ENCODE results near the gene AGR2. TPM values are rescaled to one million over a fixed set of nuclear protein-coding genes. Genes with fewer than 3 reads are reported as not detected.

The AGR2 gene
- total RNA-seq, 2 experiments from 2014 or later = not detected

GRCh38 chr7:16810573-16810972, 5.8 kb upstream of the AGR2 start:
- CTCF ChIA-PET = no interaction called here
- H3K27ac Mint-ChIP-seq = no peak overlapping the region
- no peak for DNase-seq
- H3K36me3 Mint-ChIP-seq = no peaks in the 10 kb centered on the region
- H3K9me3 Mint-ChIP-seq = no peaks in the 10 kb centered on the region
- no peaks in the 10 kb centered on the region for H3K4me1 Mint-ChIP-seq (ENCODE audit: low read depth)
- peaks cover 5% of the 10 kb centered on the region for H3K27me3 Mint-ChIP-seq
- POLR2A ChIA-PET = no interaction called here
- H3K4me3 Mint-ChIP-seq = no peak overlapping the region
- intact Hi-C loops (cut with micrococcal nuclease) = no loop called here

GRCh38 chr7:16810112-16810511, 5.3 kb upstream of the AGR2 start:
- intact Hi-C loops (cut with micrococcal nuclease) = no loop called here
- Mint-ChIP-seq H3K9me3 (no peaks in the 10 kb centered on the region), H3K27ac (no peak overlapping the region), H3K4me3 (no peak overlapping the region), H3K27me3 (peaks cover 5% of the 10 kb centered on the region), H3K4me1 (ENCODE audit: low read depth) (no peaks in the 10 kb centered on the region), H3K36me3 (no peaks in the 10 kb centered on the region)
- DNase-seq = no peak
- CTCF ChIA-PET = no interaction called here
- POLR2A ChIA-PET = no interaction called here

GRCh38 chr7:16805441-16805840, 642 bp upstream of the AGR2 start:
- intact Hi-C loops (cut with micrococcal nuclease) = no loop called here
- Mint-ChIP-seq H3K9me3 (no peaks in the 10 kb centered on the region), H3K36me3 (no peaks in the 10 kb centered on the region), H3K4me1 (ENCODE audit: low read depth) (no peaks in the 10 kb centered on the region), H3K27me3 (peaks cover 8% of the 10 kb centered on the region), H3K4me3 (no peak overlapping the region), H3K27ac (no peak overlapping the region)
- ChIA-PET POLR2A (no interaction called here), CTCF (interaction anchor here (6.5 kb wide), 1 partner anchor 112 kb away, joined by 48 read pairs; no protein-coding TSS in a partner anchor)
- no peak for DNase-seq

- H3K4me3 Mint-ChIP-seq = no peak overlapping the region
- H3K9me3 Mint-ChIP-seq = no peaks in the 10 kb centered on the region
- intact Hi-C loops (cut with micrococcal nuclease) = no loop called here
- DNase-seq = no peak
- POLR2A ChIA-PET = no interaction called here
- H3K4me1 Mint-ChIP-seq (ENCODE audit: low read depth) = no peaks in the 10 kb centered on the region
- no peaks in the 10 kb centered on the region for H3K36me3 Mint-ChIP-seq
- CTCF ChIA-PET = interaction anchor here (6.5 kb wide), 1 partner anchor 113 kb away, joined by 48 read pairs; no protein-coding TSS in a partner anchor
- no peak overlapping the region for H3K27ac Mint-ChIP-seq
- peaks cover 4% of the 10 kb centered on the region for H3K27me3 Mint-ChIP-seq
Observed at GRCh38 chr7:16803881-16804673, 722 bp downstream of the AGR2 start.

GRCh38 chr7:16803125-16803524, 1.7 kb downstream of the AGR2 start:
- ChIA-PET POLR2A (no interaction called here), CTCF (interaction anchor here (0.6 to 6.5 kb wide), 3 partner anchors 11 to 1676 kb away, joined by 3 to 48 read pairs (median 3); no protein-coding TSS in a partner anchor)
- Mint-ChIP-seq H3K27ac (no peak overlapping the region), H3K9me3 (no peaks in the 10 kb centered on the region), H3K27me3 (peaks cover 4% of the 10 kb centered on the region), H3K4me1 (ENCODE audit: low read depth) (no peaks in the 10 kb centered on the region), H3K4me3 (no peak overlapping the region), H3K36me3 (no peaks in the 10 kb centered on the region)
- intact Hi-C loops (cut with micrococcal nuclease) = no loop called here
- no peak for DNase-seq

- CTCF ChIA-PET = interaction anchor here (0.8 to 6.5 kb wide), 14 partner anchors 10 to 529 kb away, joined by 3 to 48 read pairs (median 4); no protein-coding TSS in a partner anchor
- Mint-ChIP-seq H3K27me3 (peaks cover 4% of the 10 kb centered on the region), H3K9me3 (no peaks in the 10 kb centered on the region), H3K4me1 (ENCODE audit: low read depth) (no peaks in the 10 kb centered on the region), H3K4me3 (no peak overlapping the region), H3K27ac (no peak overlapping the region), H3K36me3 (no peaks in the 10 kb centered on the region)
- intact Hi-C loops (cut with micrococcal nuclease) = loop anchor here (1.0 kb wide), 1 partner anchor 117 kb away; no protein-coding TSS in a partner anchor
- POLR2A ChIA-PET = no interaction called here
- DNase-seq = no peak
Observed at GRCh38 chr7:16801579-16801978, 3.2 kb downstream of the AGR2 start.

GRCh38 chr7:16801111-16801542, 3.7 kb downstream of the AGR2 start:
- ChIA-PET CTCF (interaction anchor here (0.8 to 6.5 kb wide), 12 partner anchors 20 to 529 kb away, joined by 3 to 48 read pairs (median 4); no protein-coding TSS in a partner anchor), POLR2A (no interaction called here)
- Mint-ChIP-seq H3K36me3 (no peaks in the 10 kb centered on the region), H3K27ac (no peak overlapping the region), H3K4me1 (ENCODE audit: low read depth) (no peaks in the 10 kb centered on the region), H3K27me3 (peaks cover 7% of the 10 kb centered on the region), H3K4me3 (no peak overlapping the region), H3K9me3 (no peaks in the 10 kb centered on the region)
- no peak for DNase-seq
- intact Hi-C loops (cut with micrococcal nuclease) = loop anchor here (1.0 kb wide), 1 partner anchor 117 kb away; no protein-coding TSS in a partner anchor

- ChIA-PET POLR2A (no interaction called here), CTCF (no interaction called here)
- intact Hi-C loops (cut with micrococcal nuclease) = no loop called here
Observed at GRCh38 chr7:16795624-16796023, 9.2 kb downstream of the AGR2 start.

GRCh38 chr7:16794986-16795385, 9.8 kb downstream of the AGR2 start:
- ChIA-PET POLR2A (no interaction called here), CTCF (interaction anchor here (0.8 kb wide), 1 partner anchor 123 kb away, joined by 3 read pairs; no protein-coding TSS in a partner anchor)
- Mint-ChIP-seq H3K9me3 (no peaks in the 10 kb centered on the region), H3K27ac (no peak overlapping the region), H3K4me3 (no peak overlapping the region), H3K36me3 (no peaks in the 10 kb centered on the region), H3K27me3 (peaks cover 19% of the 10 kb centered on the region), H3K4me1 (ENCODE audit: low read depth) (peaks cover 6% of the 10 kb centered on the region)
- DNase-seq = no peak
- intact Hi-C loops (cut with micrococcal nuclease) = no loop called here

More at GRCh38 chr7:16795624-16796023, 9.2 kb downstream of the AGR2 start:
- Mint-ChIP-seq H3K9me3 (no peaks in the 10 kb centered on the region), H3K27ac (no peak overlapping the region), H3K36me3 (no peaks in the 10 kb centered on the region), H3K4me1 (ENCODE audit: low read depth) (peaks cover 6% of the 10 kb centered on the region), H3K4me3 (no peak overlapping the region), H3K27me3 (peaks cover 19% of the 10 kb centered on the region)
- no peak for DNase-seq

GRCh38 chr7:16791905-16792698, 12.7 kb downstream of the AGR2 start:
- peaks cover 19% of the 10 kb centered on the region for H3K27me3 Mint-ChIP-seq
- no peaks in the 10 kb centered on the region for H3K36me3 Mint-ChIP-seq
- H3K9me3 Mint-ChIP-seq = no peaks in the 10 kb centered on the region
- DNase-seq = no peak
- no peak overlapping the region for H3K27ac Mint-ChIP-seq
- intact Hi-C loops (cut with micrococcal nuclease) = no loop called here
- ChIA-PET CTCF (interaction anchor here (0.6 to 1.6 kb wide), 2 partner anchors 10 to 57 kb away, joined by 3 read pairs; no protein-coding TSS in a partner anchor), POLR2A (no interaction called here)
- H3K4me3 Mint-ChIP-seq = no peak overlapping the region
- H3K4me1 Mint-ChIP-seq (ENCODE audit: low read depth) = peaks cover 6% of the 10 kb centered on the region

- H3K4me3 Mint-ChIP-seq = no peak overlapping the region
- H3K4me1 Mint-ChIP-seq (ENCODE audit: low read depth) = peaks cover 6% of the 10 kb centered on the region
- peaks cover 15% of the 10 kb centered on the region for H3K27me3 Mint-ChIP-seq
- no peaks in the 10 kb centered on the region for H3K9me3 Mint-ChIP-seq
- no peaks in the 10 kb centered on the region for H3K36me3 Mint-ChIP-seq
- no peak overlapping the region for H3K27ac Mint-ChIP-seq
- ChIA-PET CTCF (interaction anchor here (1.6 kb wide), 1 partner anchor 11 kb away, joined by 3 read pairs; no protein-coding TSS in a partner anchor), POLR2A (no interaction called here)
- intact Hi-C loops (cut with micrococcal nuclease) = no loop called here
- no peak for DNase-seq
Observed at GRCh38 chr7:16791071-16791470, 13.7 kb downstream of the AGR2 start.

- Mint-ChIP-seq H3K27ac (no peak overlapping the region), H3K27me3 (peaks cover 2% of the 10 kb centered on the region), H3K4me3 (no peak overlapping the region), H3K4me1 (ENCODE audit: low read depth) (peaks cover 2% of the 10 kb centered on the region), H3K36me3 (no peaks in the 10 kb centered on the region), H3K9me3 (no peaks in the 10 kb centered on the region)
- ChIA-PET POLR2A (no interaction called here), CTCF (interaction anchor here (0.8 kb wide), 1 partner anchor 131 kb away, joined by 3 read pairs; no protein-coding TSS in a partner anchor)
- intact Hi-C loops (cut with micrococcal nuclease) = no loop called here
- no peak for DNase-seq
Observed at GRCh38 chr7:16787127-16787526, 17.7 kb downstream of the AGR2 start.

Measured in activated CD4-positive, alpha-beta memory T cell treated with anti-CD3 and anti-CD28 coated beads for 36 hours (primary cell).